B cell (primary cell): ENCODE data around the gene TTC23L. TPM values are rescaled to one million over a fixed set of nuclear protein-coding genes. Genes with fewer than 3 reads are reported as not detected.
"Not testable (repeated sequence)": the region's sequence is repeated elsewhere in the genome, so short reads cannot be mapped to it uniquely, and the experiment has no call there.

Source experiments
- ATAC-seq: fragments of 200-7000 bp; cut with Tn5 transposase; one replicate; pipeline ENCODE4 v1.10.0; 2021; ENCODE audit warnings: low read depth, mild to moderate bottlenecking, moderate number of reproducible peaks, moderate library complexity
- CTCF ChIA-PET: fragments of 350-600 bp; sonication (Branson Sonifier 250); formaldehyde crosslinking; loops from one replicate; lab custom pipeline; 2021; ENCODE audit warnings: antibody characterized with exemption, inconsistent platforms; lab: Charles Lee
- POLR2A ChIA-PET: fragments of 350-600 bp; sonication (Branson Sonifier 250); formaldehyde crosslinking; loops from one replicate; lab custom pipeline; 2021; ENCODE audit warnings: antibody characterized with exemption; lab: Charles Lee
- DNase-seq: peaks from one replicate; pipeline ENCODE4 v3.0.0; 2013
- H2AFZ ChIP-seq: 2 replicates; pipeline ENCODE4 v1.6.1; 2012; ENCODE audit warnings: mild to moderate bottlenecking, low read depth, low read length; ENCODE audit not compliant: insufficient read depth, poor library complexity, severe bottlenecking
- H3K27ac ChIP-seq, 2 donors: 1 replicate in 1 of 2; 2 replicates in 1 of 2; pipeline ENCODE4 v1.5.1; 2012 to 2013; ENCODE audit warnings: low read length in 2 of 2, mild to moderate bottlenecking in 2 of 2, moderate library complexity in 1 of 2
- H3K27me3 ChIP-seq, 4 experiments: fragments of 200-600 bp in 1 of 4; sonication (generic) in 1 of 4; replicated peaks in 1 of 4; 1 replicate in 2 of 4; 2 replicates in 2 of 4; pipeline versions ENCODE4 v1.6.1 to v1.7.0; 2013 to 2016; ENCODE audit warnings: low read length in 3 of 4, mild to moderate bottlenecking in 2 of 4, mixed read lengths in 1 of 4, moderate library complexity in 1 of 4; ENCODE audit not compliant: insufficient read depth in 4 of 4, control insufficient read depth in 3 of 4; ENCODE audit errors: control extremely low read depth in 1 of 4
- H3K36me3 ChIP-seq, 2 experiments: replicated peaks in 1 of 2; 1 replicate in 1 of 2; 2 replicates in 1 of 2; pipeline versions ENCODE4 v1.6.1 to v1.7.1; 2013; ENCODE audit warnings: low read length in 1 of 2; ENCODE audit not compliant: insufficient read depth in 2 of 2, control insufficient read depth in 1 of 2; ENCODE audit errors: control extremely low read depth in 1 of 2, extremely low read depth in 1 of 2
- H3K4me1 ChIP-seq, 2 donors: fragments of 200-600 bp in 1 of 2; sonication (generic) in 1 of 2; 1 replicate in 1 of 2; 2 replicates in 1 of 2; pipeline versions ENCODE4 v1.5.1 to v1.6.1; 2013 to 2017; ENCODE audit warnings: low read length in 2 of 2; ENCODE audit not compliant: control insufficient read depth in 2 of 2, insufficient read depth in 2 of 2
- H3K4me2 ChIP-seq: replicated peaks from 2 replicates; pipeline ENCODE3; 2012; ENCODE audit warnings: mild to moderate bottlenecking, low read depth, low read length; ENCODE audit not compliant: poor library complexity, severe bottlenecking
- H3K4me3 ChIP-seq, 5 experiments: fragments of 200-600 bp in 1 of 5; sonication (generic) in 1 of 5; 1 replicate in 3 of 5; 2 replicates in 2 of 5; pipeline versions ENCODE4 v1.5.1 to v1.7.0; 2011 to 2016; ENCODE audit warnings: low read length in 4 of 5, mild to moderate bottlenecking in 4 of 5, low read depth in 2 of 5, control low read depth in 1 of 5, moderate library complexity in 1 of 5; ENCODE audit not compliant: insufficient read depth in 1 of 5; ENCODE audit errors: control extremely low read depth in 1 of 5, extremely low read depth in 1 of 5
- H3K79me2 ChIP-seq: fragments of 200-600 bp; sonication (generic); one replicate; pipeline ENCODE4 v1.6.0; 2016; ENCODE audit warnings: low read length; ENCODE audit not compliant: control insufficient read depth, insufficient read depth
- H3K9ac ChIP-seq: fragments of 200-600 bp; sonication (generic); 2 replicates; pipeline ENCODE4 v1.6.1; 2017; ENCODE audit warnings: mild to moderate bottlenecking, low read length, moderate library complexity
- H3K9me3 ChIP-seq, 3 donors: one replicate each; pipeline versions ENCODE4 v1.6.1 to v1.7.1; 2013; ENCODE audit warnings: low read length in 2 of 3; ENCODE audit not compliant: control insufficient read depth in 2 of 3, insufficient read depth in 1 of 3; ENCODE audit errors: control extremely low read depth in 1 of 3
- H4K20me1 ChIP-seq: 2 replicates; pipeline ENCODE4 v1.6.0; 2012; ENCODE audit warnings: mild to moderate bottlenecking, low read length; ENCODE audit not compliant: insufficient read depth, control insufficient read depth, poor library complexity, severe bottlenecking
- H3K27ac Mint-ChIP-seq: one replicate; pipeline ENCODE4 v1.8.0; 2021; ENCODE audit warnings: mixed read lengths
- H3K27me3 Mint-ChIP-seq: one replicate; pipeline ENCODE4 v1.8.0; 2021; ENCODE audit warnings: mixed read lengths
- H3K4me1 Mint-ChIP-seq: one replicate; pipeline ENCODE4 v1.8.0; 2021; ENCODE audit warnings: mixed read lengths
- H3K4me3 Mint-ChIP-seq: one replicate; pipeline ENCODE4 v1.8.0; 2021; ENCODE audit warnings: mixed read lengths
- H3K9me3 Mint-ChIP-seq: one replicate; pipeline ENCODE4 v1.8.0; 2022; ENCODE audit warnings: mixed read lengths; ENCODE audit not compliant: insufficient read depth
- CTCF ChIP-seq: fragments of 200-600 bp; IDR thresholded peaks from one replicate; pipeline ENCODE4 v1.8.0; 2022; ENCODE audit warnings: antibody characterized with exemption, mild to moderate bottlenecking
- EZH2 ChIP-seq: IDR thresholded peaks from 2 replicates; pipeline ENCODE4 v1.6.1; 2012; ENCODE audit warnings: borderline replicate concordance, low read depth, mild to moderate bottlenecking, moderate library complexity, low read length; ENCODE audit not compliant: insufficient read depth, poor library complexity, severe bottlenecking
- WGBS: methylation state at CpG from one replicate; pipeline ENCODE4 v1.1.5; 2013; ENCODE audit warnings: missing lambda C conversion rate; ENCODE audit not compliant: insufficient coverage; 5-methylcytosine and 5-hydroxymethylcytosine counted together
- intact Hi-C: fragments of 100-400 bp; cut with micrococcal nuclease; formaldehyde crosslinking; loops from one replicate; pipeline ENCODE4 v1.10.0; 2022
- polyA plus RNA-seq: library from polyadenylated mRNA; depleted of rRNA; stranded (reverse); fragments of >200 nt; gene quantifications from 2 replicates; pipeline ENCODE4 v1.2.3, GENCODE V29; 2012
- total RNA-seq, 2 donors: library from RNA; stranded (reverse); fragments of 120-200 nt in 1 of 2; gene quantifications; 1 replicate in 1 of 2; 2 replicates in 1 of 2; pipeline versions ENCODE4 v1.2.3 to v1.2.4, GENCODE V29; 2013 to 2022

TTC23L gene
- total and polyA plus RNA-seq, 2 donors (not counting 1 experiment from before 2014, with no cell fraction given) = 0.03 to 0.15 TPM

- H3K27ac Mint-ChIP-seq = no peak overlapping the region
- no peaks in the 10 kb centered on the region for H3K9me3 Mint-ChIP-seq
- Histone ChIP-seq H3K4me2 (no peak overlapping the region), H3K36me3 (peaks cover 5 to 41% of the 10 kb centered on the region in 2 experiments), H3K9me3 (no peaks in the 10 kb centered on the region), H3K9ac (no peak overlapping the region), H3K4me1 (peaks cover 20 to 22% of the 10 kb centered on the region in 2 donors), H3K4me3 (no peak overlapping the region), H2AFZ (no peak overlapping the region), H3K27me3 (no peaks in the 10 kb centered on the region), H3K79me2 (peaks cover 52% of the 10 kb centered on the region), H4K20me1 (no peaks in the 10 kb centered on the region), H3K27ac (no peak overlapping the region)
- TF ChIP-seq CTCF (no peak), EZH2 (no peak)
- ATAC-seq (no peak), DNase-seq (no peak)
- ChIA-PET POLR2A (no interaction called here), CTCF (interaction anchor here (1.2 kb wide), 1 partner anchor 11 kb away, joined by 3 read pairs; no protein-coding TSS in a partner anchor)
- H3K4me3 Mint-ChIP-seq = no peak overlapping the region
- no peaks in the 10 kb centered on the region for H3K27me3 Mint-ChIP-seq
- 100% methylated on average over 1 of the region's 4 CpGs for WGBS
- H3K4me1 Mint-ChIP-seq = peaks cover 26% of the 10 kb centered on the region
- intact Hi-C loops = loop anchor here (5.0 to 10.0 kb wide), 3 partner anchors 674 to 1323 kb away; partner anchors contain the start of genes AMACR and NADK2
Observed at GRCh38 chr5:34919077-34919476, 80.1 kb downstream of the TTC23L start.

- CTCF ChIA-PET, H3K9me3 ChIP-seq, POLR2A ChIA-PET, H3K9me3 Mint-ChIP-seq, H2AFZ ChIP-seq, H3K4me2 ChIP-seq, H3K27ac Mint-ChIP-seq, H3K4me3 ChIP-seq, H3K4me3 Mint-ChIP-seq, DNase-seq, H3K9ac ChIP-seq, ATAC-seq, H3K27ac ChIP-seq, H3K4me1 ChIP-seq, H3K4me1 Mint-ChIP-seq, intact Hi-C loops, H4K20me1 ChIP-seq, H3K27me3 Mint-ChIP-seq, H3K27me3 ChIP-seq: not testable (repeated sequence)
- peaks cover 14 to 55% of the 10 kb centered on the region in 2 experiments for H3K36me3 ChIP-seq
- WGBS = 96% methylated on average over 5 of the region's 9 CpGs
- peaks cover 16% of the 10 kb centered on the region for H3K79me2 ChIP-seq
Observed at GRCh38 chr5:34923256-34923655, 84.3 kb downstream of the TTC23L start.
